GM21528 (cell line): ENCODE results near the gene RHOH.
"Not testable (repeated sequence)": the region's sequence is repeated elsewhere in the genome, so short reads cannot be mapped to it uniquely, and the experiment has no call there.

Experiments
- ATAC-seq: cut with Tn5 transposase; IDR thresholded peaks from one replicate; pipeline ENCODE4 v1.9.1; 2021; ENCODE audit warnings: mild to moderate bottlenecking, moderate library complexity; ENCODE audit not compliant: unreplicated experiment, low FRiP score

Gene RHOH

DNA sequence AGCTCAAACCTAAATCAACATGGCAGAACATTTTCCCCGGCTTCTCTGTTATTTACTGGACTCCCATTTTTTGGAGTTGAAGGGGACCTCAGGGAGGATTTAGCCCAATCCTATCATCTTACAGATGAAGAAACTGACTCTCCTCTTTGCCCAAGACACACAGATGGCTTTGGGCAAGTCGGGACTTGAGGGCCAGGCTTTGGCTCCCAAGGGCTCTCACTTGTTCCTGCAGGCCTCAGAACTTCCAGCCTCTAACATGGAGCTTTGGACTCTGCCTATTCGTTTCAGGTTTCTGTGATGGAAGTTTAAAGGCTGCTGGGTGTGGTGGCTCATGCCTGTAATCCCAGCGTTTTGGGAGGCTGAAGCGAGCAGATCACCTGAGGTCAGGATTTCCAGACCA is 59.5 kb downstream of the RHOH start:
- no peak for ATAC-seq

DNA sequence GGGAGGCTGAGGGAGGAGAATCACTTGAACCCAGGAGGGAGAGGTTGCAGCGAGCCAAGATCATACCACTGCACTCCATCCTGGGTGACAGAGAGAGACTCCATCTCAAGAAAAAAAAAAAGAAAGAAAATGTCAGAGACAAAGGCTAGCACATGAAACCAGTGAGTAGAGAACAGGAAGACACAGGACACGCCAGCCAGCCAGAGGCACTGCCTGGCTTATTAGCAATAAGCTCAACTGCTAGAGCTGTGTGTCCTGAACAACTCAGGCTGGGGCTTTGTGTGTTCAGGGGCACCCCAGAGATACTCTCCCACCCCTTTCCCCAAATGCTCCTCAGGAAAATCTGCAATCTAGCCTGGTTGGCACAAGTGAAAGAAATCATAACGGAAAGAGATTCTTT is 60.0 kb downstream of the RHOH start:
- ATAC-seq = no peak

DNA sequence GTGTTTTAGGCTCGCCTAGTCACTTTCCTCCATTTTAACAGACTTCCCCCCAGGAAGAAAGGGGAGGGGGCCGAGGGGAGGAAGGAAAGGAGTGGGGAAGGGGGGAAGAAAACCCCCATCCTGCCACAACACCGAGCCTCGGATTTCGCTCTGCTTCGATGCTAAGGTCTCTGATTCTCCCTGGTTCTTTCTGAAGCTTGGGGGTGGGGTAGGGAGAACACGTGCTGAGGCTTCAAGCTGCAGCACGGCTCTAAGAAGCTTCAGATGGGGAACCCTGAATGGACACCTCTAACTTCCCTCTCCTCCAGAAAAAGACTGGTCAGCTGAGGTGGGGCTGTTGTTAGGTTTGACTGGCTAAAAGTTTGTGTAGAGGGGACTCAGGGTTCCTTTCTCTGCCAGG is 61.8 kb downstream of the RHOH start:
- ATAC-seq = no peak

DNA sequence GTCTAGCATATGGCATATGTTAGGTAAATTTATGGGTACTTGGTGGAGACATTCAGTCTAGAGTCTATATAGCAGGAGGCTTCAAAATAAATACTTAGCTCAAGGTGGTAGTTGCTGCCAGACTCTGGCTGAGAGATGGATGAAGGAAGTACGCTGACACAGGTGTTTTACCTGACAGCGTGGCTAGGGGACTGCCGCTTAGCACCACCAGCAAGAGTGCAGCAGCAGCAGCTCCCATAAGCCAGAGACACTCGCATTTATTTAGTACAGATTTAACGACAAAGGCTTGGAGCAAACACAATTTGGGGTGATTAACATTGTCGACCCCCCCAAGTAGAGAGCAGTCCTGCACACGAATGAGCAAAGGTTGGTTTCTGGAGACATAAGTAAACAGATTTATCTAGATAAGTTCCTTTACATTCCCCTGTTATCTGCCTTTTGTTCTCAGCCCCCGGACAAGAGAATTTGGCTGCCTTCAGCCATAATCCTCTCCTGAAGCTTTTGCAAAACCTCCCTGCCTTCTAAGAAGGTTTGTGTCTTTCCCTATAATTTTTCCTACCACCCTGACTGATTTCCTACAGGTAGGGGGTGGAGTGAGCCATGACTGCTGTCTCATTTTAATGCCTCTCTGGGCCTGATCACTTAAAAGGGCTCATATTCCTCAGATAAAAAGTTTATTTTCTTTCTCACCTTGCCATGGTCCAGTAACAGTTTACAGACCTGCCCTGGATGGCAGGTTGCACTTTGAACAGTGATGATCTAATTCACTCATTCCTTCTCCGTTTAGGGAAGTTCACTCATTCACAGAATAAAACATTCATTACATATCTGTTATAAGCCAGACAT is 64.6 kb downstream of the RHOH start:
- ATAC-seq = no peak

DNA sequence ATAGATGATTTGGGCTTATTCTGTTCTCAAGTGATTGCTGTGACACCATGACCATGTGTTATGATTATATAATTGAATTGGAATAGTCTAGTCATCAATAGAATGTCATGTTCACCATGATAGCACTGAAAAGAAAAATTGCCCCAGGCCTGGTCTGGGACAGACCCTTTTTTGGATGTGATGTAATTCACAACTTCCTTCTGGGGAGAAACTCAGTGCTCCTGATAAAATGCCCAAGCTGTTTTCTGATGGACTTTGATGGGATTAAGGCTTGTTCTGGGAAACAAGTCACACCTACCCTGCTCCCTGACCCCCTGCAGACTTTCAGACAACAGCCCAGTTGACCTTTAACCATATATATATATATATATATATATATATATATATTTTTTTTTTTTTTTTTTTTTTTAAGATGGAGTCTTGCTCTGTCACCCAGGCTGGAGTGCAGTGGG is 65.3 kb downstream of the RHOH start:
- ATAC-seq = no peak

DNA sequence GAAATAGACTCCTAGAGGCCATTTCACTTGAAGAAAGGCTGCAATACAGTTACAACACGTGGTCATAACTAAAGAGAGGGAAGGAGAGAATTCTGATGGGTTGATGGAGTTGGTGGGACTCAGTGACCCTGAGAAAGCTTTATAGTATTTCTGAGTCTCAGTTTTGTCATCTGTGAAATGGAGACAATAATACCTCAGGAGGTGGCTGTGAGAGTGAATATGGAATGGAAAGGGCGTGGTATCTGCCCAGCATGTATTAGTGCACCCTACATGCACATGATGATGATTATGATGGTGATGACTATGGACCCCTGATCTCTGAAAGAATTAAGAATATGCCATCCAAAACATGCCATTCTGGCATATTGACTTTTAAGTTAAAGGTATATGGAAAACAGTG is 66.0 kb downstream of the RHOH start:
- ATAC-seq = no peak

DNA sequence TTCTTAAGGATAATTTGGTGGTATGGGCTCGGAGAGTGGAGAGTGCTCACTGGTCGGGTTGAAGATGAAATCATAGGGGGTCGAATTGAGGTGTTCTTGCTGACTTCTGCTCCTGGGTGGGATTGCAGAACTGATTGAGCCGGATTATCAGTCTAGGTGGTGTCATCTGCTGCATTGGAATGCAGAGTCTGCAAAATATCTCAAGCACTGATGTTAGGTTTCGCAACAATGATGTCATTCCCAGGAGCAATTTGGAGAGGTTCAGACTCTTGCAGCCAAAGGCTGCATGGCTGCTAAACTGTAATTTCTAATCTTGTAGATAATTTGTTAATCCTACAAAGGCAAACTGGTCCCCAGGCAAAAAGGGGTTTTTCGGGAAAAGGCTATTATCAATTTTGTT is 67.7 kb downstream of the RHOH start:
- ATAC-seq = no peak

DNA sequence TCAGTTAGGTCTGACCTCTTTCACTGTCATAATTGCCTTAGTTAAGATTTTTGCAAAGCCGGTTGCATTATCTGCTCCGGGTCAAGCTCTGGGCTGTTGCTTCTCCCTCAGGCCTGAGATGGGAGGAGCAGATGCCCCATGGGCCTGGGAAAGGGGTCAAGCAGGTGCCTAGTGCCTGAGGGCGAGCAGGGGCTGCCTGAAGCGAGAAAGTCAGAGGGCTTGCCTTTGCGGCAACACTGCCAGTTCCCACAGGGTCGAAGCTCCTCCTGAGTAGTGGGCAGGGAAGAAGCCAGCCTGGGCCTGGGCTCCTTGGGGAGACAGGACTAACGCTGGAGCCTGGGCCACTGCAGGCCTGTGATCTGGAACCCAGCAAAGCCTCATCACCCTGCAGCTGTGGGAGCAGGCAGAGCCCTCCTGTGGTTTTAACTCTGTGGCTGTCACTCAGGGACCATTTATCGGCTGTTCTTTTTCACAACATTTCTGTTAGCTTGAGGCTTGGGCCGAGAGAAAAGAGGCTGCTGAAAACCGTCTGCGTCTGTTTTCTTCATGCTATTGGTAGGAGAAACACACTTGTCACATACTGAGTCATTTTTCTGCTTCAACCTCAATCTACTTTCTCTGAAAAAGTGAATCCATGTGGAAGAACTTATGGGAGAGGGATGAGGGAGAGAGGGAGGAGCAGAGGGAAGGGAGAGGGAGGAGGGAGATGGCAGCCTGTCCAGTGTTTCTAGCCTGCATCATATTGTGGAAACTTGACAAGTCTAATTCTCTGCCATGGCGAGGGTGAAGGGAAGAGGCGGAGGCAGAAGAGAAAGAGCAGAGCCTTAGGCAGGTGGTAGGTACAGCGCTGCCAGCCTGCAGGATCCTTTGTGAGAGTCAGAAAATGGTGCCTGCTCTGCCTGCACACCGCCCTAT is 68.4 kb downstream of the RHOH start:
- ATAC-seq = no peak

DNA sequence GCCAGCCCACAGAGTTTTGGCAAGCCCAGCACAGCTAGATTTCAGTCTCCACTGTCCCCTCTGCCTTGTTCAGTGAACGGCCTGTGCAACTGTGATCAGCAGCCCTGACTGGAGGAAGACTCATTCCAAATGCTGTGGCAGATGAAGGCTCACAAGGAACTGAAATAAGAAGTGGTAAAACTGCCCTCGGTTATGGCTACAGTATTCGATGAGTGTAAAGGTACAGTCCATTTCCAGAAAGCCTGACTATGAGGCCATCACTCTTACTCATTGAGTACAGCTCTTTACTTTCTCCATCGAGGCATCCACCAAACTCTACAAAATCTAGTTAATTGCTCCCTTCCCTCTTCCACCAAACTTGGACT is 69.1 kb downstream of the RHOH start:
- no peak for ATAC-seq

DNA sequence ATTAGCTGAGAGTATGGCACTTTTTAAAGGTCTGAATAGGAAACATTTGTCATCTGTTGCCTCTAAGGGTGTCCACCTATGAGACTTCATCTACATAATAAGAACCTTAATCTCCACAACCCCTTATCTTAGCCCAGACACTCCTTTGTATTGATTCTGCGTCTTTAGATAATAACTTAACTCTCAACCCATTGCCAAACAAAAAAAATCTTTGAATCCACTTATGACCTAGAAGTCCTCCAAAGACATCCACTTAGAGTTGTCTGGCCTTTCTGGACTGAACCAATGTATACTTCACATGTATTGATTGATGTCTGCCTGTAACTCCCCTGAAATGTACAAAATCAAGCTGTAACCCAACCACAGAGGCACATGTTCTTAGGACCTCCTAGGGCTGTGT is 72.3 kb downstream of the RHOH start:
- no peak for ATAC-seq

DNA sequence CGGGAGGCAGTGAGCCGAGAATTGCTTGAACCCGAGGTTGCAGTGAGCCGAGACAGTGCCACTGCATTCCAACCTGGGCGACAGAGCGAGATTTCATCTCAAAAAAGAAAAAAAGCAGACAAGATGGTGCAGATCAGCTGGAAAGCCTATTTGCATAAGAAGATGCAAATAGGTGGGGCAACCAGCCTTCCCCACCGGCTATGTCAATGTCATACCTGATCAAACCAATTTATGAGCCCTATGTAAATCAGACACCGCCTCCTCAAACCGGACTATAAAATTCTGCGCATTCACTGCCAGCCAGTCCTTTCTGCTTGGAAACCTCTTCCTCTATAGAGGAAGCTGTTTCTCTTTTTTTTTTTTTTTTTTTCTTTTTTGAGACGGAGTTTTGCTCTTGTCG is 73.8 kb downstream of the RHOH start:
- no peak for ATAC-seq

DNA sequence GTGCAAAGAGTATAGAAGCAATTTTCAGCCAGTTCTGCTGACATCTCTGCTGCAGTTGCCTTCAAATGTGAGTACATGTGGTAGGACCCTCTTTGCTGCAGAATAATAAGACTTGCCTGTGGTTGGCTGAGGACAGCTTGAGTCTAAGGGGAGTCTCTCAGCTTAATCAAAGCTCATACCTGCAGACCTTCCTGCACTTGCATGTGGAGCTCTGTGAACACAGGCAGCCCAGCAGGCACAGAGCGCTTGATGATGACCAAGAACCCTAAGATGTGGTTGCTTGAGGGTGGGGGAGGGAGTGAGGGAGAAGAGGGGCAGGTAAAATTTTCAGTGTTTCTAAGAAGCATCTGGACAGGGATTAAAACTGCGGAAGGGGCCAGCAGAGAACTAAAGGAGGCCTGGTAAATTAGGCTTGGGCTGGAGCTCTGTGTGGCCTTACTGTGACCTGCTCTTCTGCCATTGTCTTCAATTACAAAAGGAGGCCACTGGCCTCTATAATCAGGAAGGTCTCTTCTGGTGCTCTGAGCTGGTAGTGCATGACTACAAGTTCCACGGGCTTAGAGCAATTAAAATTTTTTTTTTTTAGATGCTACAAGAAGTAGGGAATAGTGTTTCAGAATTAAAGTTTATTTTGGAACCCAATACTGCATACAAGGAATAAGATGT is 78.4 kb downstream of the RHOH start:
- ATAC-seq = no peak

DNA sequence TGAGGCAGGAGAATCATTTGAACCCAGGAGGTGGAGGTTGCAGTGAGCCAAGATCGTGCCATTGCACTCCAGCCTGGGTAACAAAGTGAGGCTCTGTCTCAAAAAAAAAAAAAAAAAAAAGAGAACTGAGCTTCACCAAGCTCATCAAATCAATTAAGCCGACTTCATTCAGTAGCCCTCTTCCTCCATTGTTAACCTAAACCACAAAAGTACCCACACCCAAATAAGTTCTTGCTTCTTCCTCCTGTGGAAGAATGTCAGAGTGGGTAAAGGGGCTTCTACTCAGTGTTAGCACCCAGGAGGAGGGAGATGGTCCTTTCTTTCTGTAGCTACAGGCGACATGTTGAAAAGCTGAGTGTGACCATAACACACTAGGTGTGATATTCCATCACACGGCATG is 79.7 kb downstream of the RHOH start:
- no peak for ATAC-seq

DNA sequence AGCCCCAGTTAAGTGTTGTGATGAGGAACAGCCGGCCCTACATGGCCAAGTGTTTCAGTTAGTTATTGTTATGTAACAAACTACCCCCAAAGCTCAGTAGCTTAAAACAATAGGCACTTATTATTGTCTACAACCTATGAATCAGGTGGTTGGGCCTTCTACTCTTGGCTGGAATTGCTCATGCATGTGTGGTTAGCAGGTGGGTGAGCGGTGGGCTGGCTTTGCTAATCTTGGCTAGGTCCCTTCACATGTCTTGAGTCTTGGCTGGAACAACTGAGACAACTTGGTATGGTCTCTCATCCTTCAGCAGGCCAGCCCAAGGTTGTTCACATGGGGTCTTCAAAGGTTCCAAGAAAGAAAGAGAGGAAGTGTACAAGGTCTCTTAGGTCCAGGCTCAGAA is 83.8 kb downstream of the RHOH start:
- ATAC-seq = no peak

DNA sequence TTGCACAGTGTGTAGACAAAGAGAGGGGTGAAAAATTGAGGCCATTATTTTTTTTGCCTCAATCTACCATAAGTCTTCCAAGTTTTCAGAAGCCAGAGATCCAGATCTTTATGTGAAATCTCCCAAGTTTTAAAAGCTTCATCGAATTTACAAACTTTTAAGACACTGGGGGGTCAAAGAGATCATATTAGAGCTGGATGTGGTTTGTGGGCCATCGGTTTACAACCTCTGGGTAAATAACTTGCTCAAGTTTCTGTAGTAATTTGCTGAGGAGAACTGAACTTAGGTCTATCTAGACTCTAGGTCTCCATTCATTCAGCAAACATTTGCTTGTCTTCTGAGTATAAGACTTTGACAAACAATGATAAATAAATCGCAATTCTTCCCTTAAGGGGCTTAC is 84.3 kb downstream of the RHOH start:
- ATAC-seq = no peak

DNA sequence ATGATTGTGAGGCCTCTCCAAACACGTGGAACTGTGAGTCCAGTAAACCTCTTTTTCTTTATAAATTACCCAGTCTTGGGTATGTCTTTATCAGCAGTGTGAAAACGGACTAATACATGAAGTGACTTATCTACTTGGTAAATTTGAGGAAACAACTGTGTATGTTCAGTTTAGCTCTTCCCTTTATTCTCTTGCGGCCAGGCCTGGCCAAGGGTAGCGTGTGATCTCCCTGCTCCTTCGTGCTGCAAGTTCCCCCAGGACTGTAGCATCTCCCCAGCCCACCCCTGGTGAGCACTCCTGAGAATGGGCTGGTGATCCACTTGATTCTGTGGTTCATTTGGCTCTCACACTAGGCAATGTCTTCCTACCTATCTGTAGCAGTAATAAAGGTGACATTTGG is 85.1 kb downstream of the RHOH start:
- no peak for ATAC-seq

DNA sequence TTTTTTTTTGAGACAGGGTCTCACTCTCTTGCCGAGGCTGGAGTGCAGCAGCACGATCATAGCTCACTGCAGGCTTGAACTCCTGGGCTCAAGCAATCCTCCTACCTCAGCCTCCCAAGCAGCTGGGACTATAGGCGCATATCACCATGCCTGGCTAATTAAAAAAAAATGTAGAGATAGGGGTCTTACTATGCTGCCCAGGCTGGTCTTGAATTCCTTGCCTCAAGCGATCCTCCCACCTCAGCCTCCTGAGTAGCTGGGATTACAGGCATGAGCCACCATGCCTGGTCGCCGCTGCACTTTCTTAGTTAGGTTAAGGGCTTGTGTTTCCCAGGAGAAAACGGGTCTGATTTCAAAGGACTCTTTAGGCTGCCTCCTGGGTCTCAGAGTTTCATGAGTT is 86.0 kb downstream of the RHOH start:
- not testable (repeated sequence) for ATAC-seq

DNA sequence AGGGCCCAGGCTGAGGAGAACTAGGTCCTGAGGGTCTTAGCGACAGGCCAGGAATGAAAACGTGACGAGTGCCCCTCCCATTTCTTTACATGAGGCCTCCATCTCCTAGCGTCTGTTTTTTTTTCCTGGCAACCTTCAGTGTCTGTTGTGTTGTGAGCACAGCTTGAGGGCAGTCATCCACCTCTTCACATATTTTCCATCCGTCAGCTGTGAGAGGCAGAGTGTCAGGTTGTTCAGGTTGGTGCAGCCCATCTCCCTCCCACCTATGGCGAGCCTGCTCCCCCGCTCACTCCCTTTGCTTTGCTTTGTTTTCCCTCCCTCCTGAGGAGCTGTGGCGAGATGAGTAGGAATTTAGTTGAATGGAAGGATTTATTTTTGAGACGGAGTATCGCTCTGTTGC is 86.6 kb downstream of the RHOH start:
- no peak for ATAC-seq

DNA sequence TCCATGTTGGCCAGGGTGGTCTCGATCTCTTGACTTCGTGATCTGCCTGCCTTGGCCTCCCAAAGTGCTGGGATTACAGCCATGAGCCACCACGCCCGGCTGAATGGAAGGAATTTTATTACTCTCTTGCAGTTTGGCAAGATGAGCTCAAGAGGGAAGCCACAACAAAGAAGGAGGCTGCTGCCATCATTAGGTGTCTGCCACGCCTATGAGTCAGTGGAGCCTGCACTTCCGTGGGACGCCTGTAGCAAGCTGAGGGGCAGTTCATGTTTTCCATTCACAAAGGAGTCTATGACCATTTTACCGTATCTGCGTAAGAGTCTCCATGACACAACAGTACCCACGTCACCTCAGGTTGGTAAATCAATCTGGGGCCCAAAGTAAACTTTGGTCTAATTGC is 87.1 kb downstream of the RHOH start:
- ATAC-seq = no peak

DNA sequence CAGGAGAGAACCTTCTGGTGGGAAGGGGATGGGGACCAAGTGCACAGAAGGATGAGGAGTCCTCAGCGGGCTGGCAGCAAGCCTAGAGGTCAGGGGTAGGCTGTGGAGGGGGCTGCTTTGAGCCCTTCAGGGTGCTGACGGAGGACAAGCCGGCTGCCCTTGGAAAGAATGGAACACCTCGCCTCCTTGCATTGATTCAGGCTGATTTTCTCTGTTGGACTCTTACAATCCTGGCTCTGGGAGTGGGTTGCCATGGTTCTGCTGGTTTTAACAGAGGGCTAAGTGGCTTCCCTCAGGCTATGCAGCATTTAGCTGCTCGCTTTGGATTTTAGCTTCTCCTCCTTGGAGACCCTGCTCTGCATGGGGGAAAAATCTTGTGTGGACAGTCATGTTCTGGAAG is 88.9 kb downstream of the RHOH start:
- no peak for ATAC-seq

DNA sequence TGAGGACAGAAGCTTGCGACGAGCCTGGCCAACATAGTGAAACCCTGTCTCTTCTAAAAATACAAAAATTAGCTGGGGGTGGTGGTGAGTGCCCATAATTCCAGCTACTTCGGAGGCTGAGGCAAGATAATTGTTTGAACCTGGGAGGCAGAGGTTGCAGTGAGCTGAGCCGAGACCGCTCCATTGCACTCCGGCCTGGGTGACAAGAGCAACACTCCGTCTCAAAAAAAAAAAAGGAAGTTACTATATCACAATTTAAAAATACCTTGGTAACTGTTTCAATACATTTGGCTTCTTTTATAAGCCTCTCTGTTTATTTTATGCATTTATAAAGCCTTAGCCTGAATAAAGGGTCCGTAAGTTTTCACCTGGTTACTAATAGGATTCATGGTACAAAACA is 91.7 kb downstream of the RHOH start:
- no peak for ATAC-seq
